ENCODE results near the gene DGCR2.
"Not testable (repeated sequence)": the region's sequence is repeated elsewhere in the genome, so short reads cannot be mapped to it uniquely, and the experiment has no call there.

Gene DGCR2

GRCh38 chr22:19052941-19053541 is 69.2 kb downstream of the DGCR2 start:
- Histone ChIP-seq H3K4me1 (ENCODE audit: control insufficient read depth in 5 of 5, insufficient read depth in 5 of 5, low read length in 5 of 5) (no peaks in the 10 kb centered on the region), H3K27me3 (ENCODE audit: control insufficient read depth in 5 of 5, insufficient read depth in 4 of 5, low read length in 5 of 5) (no peaks in the 10 kb centered on the region), H3K9ac (ENCODE audit: low read length in 5 of 5) (no peak overlapping the region), H3K4me3 (ENCODE audit: low read depth in 1 of 5, low read length in 5 of 5) (no peak overlapping the region), H3K9me3 (ENCODE audit: control insufficient read depth in 5 of 5, low read length in 5 of 5) (no peaks in the 10 kb centered on the region), H3K27ac (ENCODE audit: low read depth, low read length) (no peak overlapping the region), H3K36me3 (ENCODE audit: control insufficient read depth in 5 of 5, insufficient read depth in 5 of 5, low read length in 5 of 5) (peaks cover 10 to 83% (median 65%) of the 10 kb centered on the region in 5 donors)

DNA sequence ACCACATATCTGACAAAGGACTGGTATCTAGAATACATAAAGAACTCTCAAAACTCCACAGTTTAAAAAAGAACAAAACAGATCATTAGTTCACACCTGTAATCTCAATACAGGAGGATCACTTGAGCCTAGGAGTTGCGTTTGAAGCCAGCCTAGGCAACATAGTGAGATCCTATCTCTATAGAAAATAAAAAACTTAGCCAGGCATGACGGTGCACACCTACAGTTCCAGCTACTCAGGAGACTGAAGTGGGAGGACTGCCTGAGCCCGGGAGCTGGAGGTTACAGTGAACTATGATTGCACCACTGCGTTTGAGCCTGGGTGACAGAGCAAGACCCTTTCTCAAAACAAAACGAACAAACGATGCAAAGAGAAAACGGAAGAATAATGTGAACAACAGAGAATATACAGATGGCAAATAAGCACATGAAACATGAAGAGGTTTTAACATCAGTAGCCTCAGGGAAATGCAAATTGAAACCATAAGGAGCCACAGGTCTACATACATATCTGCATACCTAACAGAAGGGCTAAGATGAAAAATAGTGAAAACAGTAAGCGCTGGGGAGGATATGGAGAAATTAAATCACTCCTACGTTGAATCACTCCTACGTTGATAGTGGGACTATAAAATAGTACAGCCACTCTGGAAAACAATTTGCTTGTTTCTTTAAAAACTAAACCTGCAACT is 70.7 kb downstream of the DGCR2 start:
- no peaks in the 10 kb centered on the region for H3K9me3 ChIP-seq (ENCODE audit: control insufficient read depth in 5 of 5, low read length in 5 of 5)
- no peaks in the 10 kb centered on the region for H3K27me3 ChIP-seq (ENCODE audit: control insufficient read depth in 5 of 5, insufficient read depth in 4 of 5, low read length in 5 of 5)
- H3K9ac ChIP-seq (ENCODE audit: low read length in 5 of 5): no peak overlapping the region
- H3K4me1 ChIP-seq (ENCODE audit: control insufficient read depth in 5 of 5, insufficient read depth in 5 of 5, low read length in 5 of 5): no peaks in the 10 kb centered on the region
- no peak overlapping the region for H3K4me3 ChIP-seq (ENCODE audit: low read depth in 1 of 5, low read length in 5 of 5)
- H3K36me3 ChIP-seq (ENCODE audit: control insufficient read depth in 5 of 5, insufficient read depth in 5 of 5, low read length in 5 of 5): peaks cover 10 to 83% (median 65%) of the 10 kb centered on the region in 5 donors
- no peak overlapping the region for H3K27ac ChIP-seq (ENCODE audit: low read depth, low read length)

DNA sequence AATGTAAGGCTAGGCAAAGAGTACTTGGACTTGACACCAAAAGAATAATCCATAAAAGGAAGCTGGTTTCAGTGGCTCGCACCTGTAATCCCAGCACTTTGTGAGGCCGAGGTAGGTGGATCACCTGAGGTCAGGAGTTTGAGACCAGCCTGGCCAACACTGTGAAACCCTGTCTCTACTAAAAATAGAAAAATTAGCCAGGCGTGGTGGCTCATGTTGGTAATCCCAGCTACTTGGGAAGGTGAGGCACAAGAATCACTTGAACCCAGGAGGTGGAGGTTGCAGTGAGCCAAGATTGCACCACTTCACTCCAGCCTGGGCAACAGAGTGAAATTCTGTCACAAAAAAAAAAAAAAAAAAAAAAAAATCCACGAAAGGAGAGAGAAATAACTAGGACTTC is 71.4 kb downstream of the DGCR2 start:
- H3K4me1 ChIP-seq (ENCODE audit: control insufficient read depth in 5 of 5, insufficient read depth in 5 of 5, low read length in 5 of 5); H3K9ac ChIP-seq (ENCODE audit: low read length in 5 of 5); H3K4me3 ChIP-seq (ENCODE audit: low read depth in 1 of 5, low read length in 5 of 5); H3K9me3 ChIP-seq (ENCODE audit: control insufficient read depth in 5 of 5, low read length in 5 of 5); H3K27ac ChIP-seq (ENCODE audit: low read depth, low read length); H3K27me3 ChIP-seq (ENCODE audit: control insufficient read depth in 5 of 5, insufficient read depth in 4 of 5, low read length in 5 of 5): not testable (repeated sequence)
- peaks cover 10 to 81% (median 63%) of the 10 kb centered on the region in 5 donors for H3K36me3 ChIP-seq (ENCODE audit: control insufficient read depth in 5 of 5, insufficient read depth in 5 of 5, low read length in 5 of 5)

DNA sequence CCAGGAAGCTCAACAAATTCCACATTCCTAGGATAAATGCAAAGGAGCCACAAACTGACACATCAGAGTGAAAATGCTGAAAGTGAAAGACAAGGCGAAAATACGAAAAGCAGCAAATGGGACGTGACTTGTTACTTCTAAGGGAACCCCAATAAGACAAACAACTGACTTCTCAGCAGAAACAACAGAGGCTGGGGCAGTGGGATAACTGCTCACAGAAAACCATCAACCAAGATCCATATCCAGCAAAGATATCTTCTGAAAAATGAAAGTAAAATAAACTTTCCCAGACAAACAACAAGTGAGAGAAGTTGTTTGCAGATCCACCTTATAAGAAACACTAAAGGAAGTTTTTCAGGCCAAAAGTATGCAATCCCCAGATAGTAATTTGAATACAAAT is 72.1 kb downstream of the DGCR2 start:
- Histone ChIP-seq H3K9me3 (ENCODE audit: control insufficient read depth in 5 of 5, low read length in 5 of 5) (no peaks in the 10 kb centered on the region), H3K4me1 (ENCODE audit: control insufficient read depth in 5 of 5, insufficient read depth in 5 of 5, low read length in 5 of 5) (no peaks in the 10 kb centered on the region), H3K36me3 (ENCODE audit: control insufficient read depth in 5 of 5, insufficient read depth in 5 of 5, low read length in 5 of 5) (peaks cover 8 to 82% (median 62%) of the 10 kb centered on the region in 5 donors), H3K27me3 (ENCODE audit: control insufficient read depth in 5 of 5, insufficient read depth in 4 of 5, low read length in 5 of 5) (no peaks in the 10 kb centered on the region), H3K27ac (ENCODE audit: low read depth, low read length) (no peak overlapping the region), H3K4me3 (ENCODE audit: low read depth in 1 of 5, low read length in 5 of 5) (no peak overlapping the region), H3K9ac (ENCODE audit: low read length in 5 of 5) (no peak overlapping the region)

DNA sequence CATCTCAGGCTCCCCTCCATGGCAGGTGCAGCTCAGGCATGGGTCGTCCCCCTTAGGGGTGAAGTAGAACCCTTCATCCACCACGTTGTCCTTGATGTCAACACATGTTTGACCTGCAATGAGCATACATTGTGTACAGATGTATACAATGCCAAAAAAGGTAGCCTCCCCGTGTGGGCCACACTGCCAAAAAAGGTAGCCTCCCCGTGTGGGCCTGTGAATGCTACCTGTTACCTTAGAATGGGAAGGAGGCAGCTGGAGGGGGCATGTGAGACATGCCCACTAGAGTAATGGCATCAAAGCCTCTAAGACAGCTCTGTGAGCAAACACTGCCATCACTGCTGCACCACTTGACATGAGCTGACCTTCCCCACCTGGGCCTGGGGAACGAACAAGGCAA is 73.7 kb downstream of the DGCR2 start:
- Histone ChIP-seq H3K27ac (ENCODE audit: low read depth, low read length) (no peak overlapping the region), H3K4me3 (ENCODE audit: low read depth in 1 of 5, low read length in 5 of 5) (no peak overlapping the region), H3K4me1 (ENCODE audit: control insufficient read depth in 5 of 5, insufficient read depth in 5 of 5, low read length in 5 of 5) (no peaks in the 10 kb centered on the region), H3K9ac (ENCODE audit: low read length in 5 of 5) (no peak overlapping the region), H3K27me3 (ENCODE audit: control insufficient read depth in 5 of 5, insufficient read depth in 4 of 5, low read length in 5 of 5) (no peaks in the 10 kb centered on the region), H3K9me3 (ENCODE audit: control insufficient read depth in 5 of 5, low read length in 5 of 5) (no peaks in the 10 kb centered on the region), H3K36me3 (ENCODE audit: control insufficient read depth in 5 of 5, insufficient read depth in 5 of 5, low read length in 5 of 5) (peaks cover 8 to 86% (median 72%) of the 10 kb centered on the region in 5 donors)

GRCh38 chr22:19047993-19048392 is 74.2 kb downstream of the DGCR2 start:
- H3K36me3 ChIP-seq (ENCODE audit: control insufficient read depth in 5 of 5, insufficient read depth in 5 of 5, low read length in 5 of 5): peaks cover 8 to 86% (median 74%) of the 10 kb centered on the region in 5 donors
- H3K9me3 ChIP-seq (ENCODE audit: control insufficient read depth in 5 of 5, low read length in 5 of 5): no peaks in the 10 kb centered on the region
- no peaks in the 10 kb centered on the region for H3K4me1 ChIP-seq (ENCODE audit: control insufficient read depth in 5 of 5, insufficient read depth in 5 of 5, low read length in 5 of 5)
- H3K27ac ChIP-seq (ENCODE audit: low read depth, low read length): no peak overlapping the region
- no peak overlapping the region for H3K9ac ChIP-seq (ENCODE audit: low read length in 5 of 5)
- no peaks in the 10 kb centered on the region for H3K27me3 ChIP-seq (ENCODE audit: control insufficient read depth in 5 of 5, insufficient read depth in 4 of 5, low read length in 5 of 5)
- no peak overlapping the region for H3K4me3 ChIP-seq (ENCODE audit: low read depth in 1 of 5, low read length in 5 of 5)

GRCh38 chr22:19046719-19047609 is 75.2 kb downstream of the DGCR2 start:
- Histone ChIP-seq H3K4me1 (ENCODE audit: control insufficient read depth in 5 of 5, insufficient read depth in 5 of 5, low read length in 5 of 5) (no peaks in the 10 kb centered on the region), H3K9me3 (ENCODE audit: control insufficient read depth in 5 of 5, low read length in 5 of 5) (no peaks in the 10 kb centered on the region), H3K4me3 (ENCODE audit: low read depth in 1 of 5, low read length in 5 of 5) (no peak overlapping the region), H3K9ac (ENCODE audit: low read length in 5 of 5) (no peak overlapping the region), H3K27ac (ENCODE audit: low read depth, low read length) (no peak overlapping the region), H3K27me3 (ENCODE audit: control insufficient read depth in 5 of 5, insufficient read depth in 4 of 5, low read length in 5 of 5) (no peaks in the 10 kb centered on the region), H3K36me3 (ENCODE audit: control insufficient read depth in 5 of 5, insufficient read depth in 5 of 5, low read length in 5 of 5) (peaks cover 8 to 86% (median 79%) of the 10 kb centered on the region in 5 donors)

DNA sequence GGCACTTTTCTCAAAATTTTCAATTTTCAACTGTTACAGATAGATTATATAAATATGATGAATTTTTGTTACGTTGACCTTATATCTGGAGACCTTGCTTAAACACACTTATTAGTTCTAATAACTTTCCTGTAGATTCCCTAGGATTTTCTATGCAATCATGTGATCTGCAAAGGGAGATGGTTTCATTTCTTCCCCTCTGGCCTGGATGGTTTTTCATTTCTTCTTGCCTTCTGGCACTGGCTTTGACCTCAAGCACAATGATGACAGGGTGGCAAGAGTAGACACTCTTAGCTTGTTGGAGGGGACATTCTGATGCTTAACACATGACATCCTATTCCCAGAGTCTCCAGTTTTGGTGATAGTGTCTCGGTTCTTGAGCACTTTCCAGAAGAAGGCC is 75.9 kb downstream of the DGCR2 start:
- Histone ChIP-seq H3K27ac (ENCODE audit: low read depth, low read length) (no peak overlapping the region), H3K4me3 (ENCODE audit: low read depth in 1 of 5, low read length in 5 of 5) (no peak overlapping the region), H3K4me1 (ENCODE audit: control insufficient read depth in 5 of 5, insufficient read depth in 5 of 5, low read length in 5 of 5) (no peaks in the 10 kb centered on the region), H3K27me3 (ENCODE audit: control insufficient read depth in 5 of 5, insufficient read depth in 4 of 5, low read length in 5 of 5) (no peaks in the 10 kb centered on the region), H3K9me3 (ENCODE audit: control insufficient read depth in 5 of 5, low read length in 5 of 5) (no peaks in the 10 kb centered on the region), H3K9ac (ENCODE audit: low read length in 5 of 5) (no peak overlapping the region), H3K36me3 (ENCODE audit: control insufficient read depth in 5 of 5, insufficient read depth in 5 of 5, low read length in 5 of 5) (peaks cover 8 to 86% (median 80%) of the 10 kb centered on the region in 5 donors)

GRCh38 chr22:19045094-19045493 is 77.1 kb downstream of the DGCR2 start:
- H3K4me3 ChIP-seq (ENCODE audit: low read depth in 1 of 5, low read length in 5 of 5): no peak overlapping the region
- H3K4me1 ChIP-seq (ENCODE audit: control insufficient read depth in 5 of 5, insufficient read depth in 5 of 5, low read length in 5 of 5): no peaks in the 10 kb centered on the region
- peaks cover 8 to 93% (median 92%) of the 10 kb centered on the region in 5 donors for H3K36me3 ChIP-seq (ENCODE audit: control insufficient read depth in 5 of 5, insufficient read depth in 5 of 5, low read length in 5 of 5)
- H3K27ac ChIP-seq (ENCODE audit: low read depth, low read length): no peak overlapping the region
- H3K9ac ChIP-seq (ENCODE audit: low read length in 5 of 5): no peak overlapping the region
- H3K27me3 ChIP-seq (ENCODE audit: control insufficient read depth in 5 of 5, insufficient read depth in 4 of 5, low read length in 5 of 5): no peaks in the 10 kb centered on the region
- no peaks in the 10 kb centered on the region for H3K9me3 ChIP-seq (ENCODE audit: control insufficient read depth in 5 of 5, low read length in 5 of 5)

- H3K27ac ChIP-seq (ENCODE audit: low read depth, low read length): no peak overlapping the region
- peaks cover 8 to 99% (median 97%) of the 10 kb centered on the region in 5 donors for H3K36me3 ChIP-seq (ENCODE audit: control insufficient read depth in 5 of 5, insufficient read depth in 5 of 5, low read length in 5 of 5)
- H3K4me3 ChIP-seq (ENCODE audit: low read depth in 1 of 5, low read length in 5 of 5): no peak overlapping the region
- H3K9ac ChIP-seq (ENCODE audit: low read length in 5 of 5): no peak overlapping the region
- no peaks in the 10 kb centered on the region for H3K27me3 ChIP-seq (ENCODE audit: control insufficient read depth in 5 of 5, insufficient read depth in 4 of 5, low read length in 5 of 5)
- H3K9me3 ChIP-seq (ENCODE audit: control insufficient read depth in 5 of 5, low read length in 5 of 5): no peaks in the 10 kb centered on the region
- H3K4me1 ChIP-seq (ENCODE audit: control insufficient read depth in 5 of 5, insufficient read depth in 5 of 5, low read length in 5 of 5): no peaks in the 10 kb centered on the region
Measured at GRCh38 chr22:19044381-19044780, 77.8 kb downstream of the DGCR2 start.

All from subcutaneous abdominal adipose tissue (tissue), 5 donors.